Measurements from ENCODE around the gene DAPK1.

GRCh38 chr9:87706066-87706739 lies 208.5 kb downstream of the DAPK1 start:
- TF ChIP-seq, protein P1, sequence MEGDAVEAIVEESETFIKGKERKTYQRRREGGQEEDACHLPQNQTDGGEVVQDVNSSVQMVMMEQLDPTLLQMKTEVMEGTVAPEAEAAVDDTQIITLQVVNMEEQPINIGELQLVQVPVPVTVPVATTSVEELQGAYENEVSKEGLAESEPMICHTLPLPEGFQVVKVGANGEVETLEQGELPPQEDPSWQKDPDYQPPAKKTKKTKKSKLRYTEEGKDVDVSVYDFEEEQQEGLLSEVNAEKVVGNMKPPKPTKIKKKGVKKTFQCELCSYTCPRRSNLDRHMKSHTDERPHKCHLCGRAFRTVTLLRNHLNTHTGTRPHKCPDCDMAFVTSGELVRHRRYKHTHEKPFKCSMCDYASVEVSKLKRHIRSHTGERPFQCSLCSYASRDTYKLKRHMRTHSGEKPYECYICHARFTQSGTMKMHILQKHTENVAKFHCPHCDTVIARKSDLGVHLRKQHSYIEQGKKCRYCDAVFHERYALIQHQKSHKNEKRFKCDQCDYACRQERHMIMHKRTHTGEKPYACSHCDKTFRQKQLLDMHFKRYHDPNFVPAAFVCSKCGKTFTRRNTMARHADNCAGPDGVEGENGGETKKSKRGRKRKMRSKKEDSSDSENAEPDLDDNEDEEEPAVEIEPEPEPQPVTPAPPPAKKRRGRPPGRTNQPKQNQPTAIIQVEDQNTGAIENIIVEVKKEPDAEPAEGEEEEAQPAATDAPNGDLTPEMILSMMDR (IDR thresholded peaks at IDR 0.05; ENCODE audit: low read depth, low read length, poor library complexity, severe bottlenecking) = no peak
- TF ChIP-seq EZH2phosphoT487 (IDR thresholded peaks at IDR 0.05; ENCODE audit: borderline replicate concordance, low read length) = no peak
